ENCODE results near the gene NEIL1.

GRCh38 chr15:75364881-75365280 lies 18.0 kb downstream of the NEIL1 start:
- no peak for TF ChIP-seq EZH2phosphoT487 (IDR thresholded peaks at IDR 0.05; ENCODE audit: borderline replicate concordance, low read depth, low read length)
- TF ChIP-seq, protein P1, sequence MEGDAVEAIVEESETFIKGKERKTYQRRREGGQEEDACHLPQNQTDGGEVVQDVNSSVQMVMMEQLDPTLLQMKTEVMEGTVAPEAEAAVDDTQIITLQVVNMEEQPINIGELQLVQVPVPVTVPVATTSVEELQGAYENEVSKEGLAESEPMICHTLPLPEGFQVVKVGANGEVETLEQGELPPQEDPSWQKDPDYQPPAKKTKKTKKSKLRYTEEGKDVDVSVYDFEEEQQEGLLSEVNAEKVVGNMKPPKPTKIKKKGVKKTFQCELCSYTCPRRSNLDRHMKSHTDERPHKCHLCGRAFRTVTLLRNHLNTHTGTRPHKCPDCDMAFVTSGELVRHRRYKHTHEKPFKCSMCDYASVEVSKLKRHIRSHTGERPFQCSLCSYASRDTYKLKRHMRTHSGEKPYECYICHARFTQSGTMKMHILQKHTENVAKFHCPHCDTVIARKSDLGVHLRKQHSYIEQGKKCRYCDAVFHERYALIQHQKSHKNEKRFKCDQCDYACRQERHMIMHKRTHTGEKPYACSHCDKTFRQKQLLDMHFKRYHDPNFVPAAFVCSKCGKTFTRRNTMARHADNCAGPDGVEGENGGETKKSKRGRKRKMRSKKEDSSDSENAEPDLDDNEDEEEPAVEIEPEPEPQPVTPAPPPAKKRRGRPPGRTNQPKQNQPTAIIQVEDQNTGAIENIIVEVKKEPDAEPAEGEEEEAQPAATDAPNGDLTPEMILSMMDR (conservative IDR thresholded peaks at IDR 0.05; ENCODE audit: low read length): no peak
